Ishikawa (cell line): ENCODE data around the gene TTLL12.

Source experiments
- CEBPB ChIP-seq: IDR thresholded peaks from 2 replicates; pipeline ENCODE4 v1.6.1; 2012
- CREB1 ChIP-seq: IDR thresholded peaks from 2 replicates; pipeline ENCODE4 v1.6.1; 2012; ENCODE audit warnings: low read depth
- EGR1 ChIP-seq: IDR thresholded peaks from 2 replicates; pipeline ENCODE4 v1.6.1; 2012
- EP300 ChIP-seq: IDR thresholded peaks from 2 replicates; pipeline ENCODE4 v1.6.1; 2012; ENCODE audit warnings: borderline replicate concordance
- FOXM1 ChIP-seq: IDR thresholded peaks from 2 replicates; pipeline ENCODE4 v1.6.1; 2012; ENCODE audit warnings: low read depth, borderline replicate concordance
- NFIC ChIP-seq: IDR thresholded peaks from 2 replicates; pipeline ENCODE4 v1.6.1; 2012
- RAD21 ChIP-seq: IDR thresholded peaks from 2 replicates; pipeline ENCODE4 v1.6.1; 2012; ENCODE audit warnings: low read depth
- REST ChIP-seq: IDR thresholded peaks from 2 replicates; pipeline ENCODE4 v1.6.1; 2012; ENCODE audit warnings: low read depth, mild to moderate bottlenecking
- TAF1 ChIP-seq: IDR thresholded peaks from 2 replicates; pipeline ENCODE4 v1.6.1; 2012; ENCODE audit warnings: low read depth, mild to moderate bottlenecking
- TCF12 ChIP-seq: IDR thresholded peaks from 2 replicates; pipeline ENCODE4 v1.6.1; 2012; ENCODE audit warnings: low read depth
- TEAD4 ChIP-seq: IDR thresholded peaks from 2 replicates; pipeline ENCODE4 v1.6.1; 2012
- USF1 ChIP-seq: IDR thresholded peaks from 2 replicates; pipeline ENCODE4 v1.6.1; 2012
- YY1 ChIP-seq: IDR thresholded peaks from 2 replicates; pipeline ENCODE4 v1.6.1; 2012; ENCODE audit warnings: low read depth
- ZBTB7A ChIP-seq: IDR thresholded peaks from 2 replicates; pipeline ENCODE4 v1.6.1; 2012; ENCODE audit warnings: low read depth
- TF ChIP-seq, protein P1 (sequence below): IDR thresholded peaks from 2 replicates; pipeline ENCODE4 v1.6.1; 2012

Gene TTLL12

DNA sequence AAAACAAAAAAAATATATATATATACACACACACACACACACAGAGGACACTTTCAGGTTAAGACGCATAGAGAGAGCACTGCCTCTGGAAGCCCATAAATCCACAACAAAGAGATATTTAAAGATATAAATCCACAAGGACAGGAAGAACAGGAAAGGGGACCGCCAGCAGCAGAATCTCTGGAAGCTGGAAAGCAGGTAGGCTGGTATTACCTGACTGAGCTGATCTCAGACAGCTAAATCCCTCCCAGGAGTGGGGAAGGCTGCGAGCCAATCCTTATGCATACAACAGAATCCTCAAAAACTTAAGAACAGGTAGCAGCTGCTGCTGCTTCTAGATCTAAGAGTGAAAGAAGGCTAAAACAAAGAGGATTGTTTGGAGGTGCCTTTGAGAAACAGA is 42.0 kb downstream of the TTLL12 start:
- no peak for TF ChIP-seq NFIC
- no peak for TF ChIP-seq ZBTB7A
- TF ChIP-seq RAD21, result no peak
- TF ChIP-seq CEBPB, result no peak
- TF ChIP-seq, protein P1, sequence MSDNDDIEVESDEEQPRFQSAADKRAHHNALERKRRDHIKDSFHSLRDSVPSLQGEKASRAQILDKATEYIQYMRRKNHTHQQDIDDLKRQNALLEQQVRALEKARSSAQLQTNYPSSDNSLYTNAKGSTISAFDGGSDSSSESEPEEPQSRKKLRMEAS, result no peak
- TF ChIP-seq FOXM1, result no peak
- TF ChIP-seq CREB1, result no peak
- TF ChIP-seq USF1, result no peak
- TF ChIP-seq REST, result no peak
- no peak for TF ChIP-seq EP300
- TF ChIP-seq TEAD4, result no peak
- TF ChIP-seq EGR1, result no peak
- no peak for TF ChIP-seq YY1
- no peak for TF ChIP-seq TCF12
- no peak for TF ChIP-seq TAF1

DNA sequence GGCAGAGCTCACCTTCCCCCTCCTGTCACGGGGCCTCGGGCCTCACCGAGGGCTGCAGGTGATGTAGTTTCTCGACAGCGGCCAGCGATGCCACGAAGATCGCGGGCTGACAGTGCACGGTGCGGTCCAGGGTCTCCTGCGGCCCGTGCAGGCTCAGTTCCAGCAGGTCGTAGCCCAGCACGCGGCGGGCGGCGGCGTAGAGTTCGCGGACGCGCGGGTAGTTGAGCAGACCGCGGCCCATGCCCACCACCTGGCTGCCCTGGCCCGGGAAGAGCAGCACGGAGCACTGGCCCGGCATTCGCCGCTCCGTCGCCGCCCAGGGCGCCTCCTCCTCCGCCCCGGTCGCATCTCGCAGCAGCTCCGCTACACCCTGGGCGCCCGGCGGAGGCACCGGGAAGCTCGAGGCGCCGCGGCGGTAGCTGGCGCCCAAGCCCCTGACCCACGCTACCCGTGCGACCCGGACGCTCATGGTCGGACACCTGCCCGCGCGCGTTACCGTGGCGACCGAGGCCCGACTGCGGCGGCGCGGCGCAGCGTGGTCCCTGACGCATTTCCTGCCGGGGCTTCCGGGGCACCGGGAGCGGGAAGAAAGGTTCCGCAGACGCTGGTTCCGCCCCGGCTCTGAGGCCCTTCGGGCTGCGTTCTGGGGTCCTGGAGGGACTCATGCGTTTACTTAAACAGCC is 43.9 kb downstream of the TTLL12 start, which contains the start of gene MCAT:
MCAT (minus strand) TSS at position 519 of the 683 bp plus-strand sequence; CDS start at position 469, 50 bp downstream.
- TF ChIP-seq, protein P1, result peak; percentile 63; the same call in 1 of the 2 replicates
- 0 out of 2 replicates have a peak, but pooled peaks have one; percentile 19 for TF ChIP-seq TEAD4
- TF ChIP-seq EGR1, result no peak
- no peak for TF ChIP-seq RAD21
- peak; percentile 93 for TF ChIP-seq TAF1
- no peak for TF ChIP-seq CEBPB
- 0 out of 2 replicates have a peak, but pooled peaks have one; percentile 29 for TF ChIP-seq CREB1
- peak; percentile 92 for TF ChIP-seq ZBTB7A
- TF ChIP-seq EP300, result 0 out of 2 replicates have a peak, but pooled peaks have one; percentile 41
- TF ChIP-seq FOXM1, result no peak
- 0 out of 2 replicates have a peak, but pooled peaks have one; percentile 10 for TF ChIP-seq NFIC
- TF ChIP-seq TCF12, result peak; percentile 75; the same call in 1 of the 2 replicates
- TF ChIP-seq USF1, result peak; percentile 69
- peak; percentile 65 for TF ChIP-seq YY1
- TF ChIP-seq REST, result no peak

GRCh38 chr22:43136801-43137200 is 50.1 kb downstream of the TTLL12 start:
- no peak for TF ChIP-seq FOXM1
- no peak for TF ChIP-seq USF1
- no peak for TF ChIP-seq RAD21
- no peak for TF ChIP-seq YY1
- TF ChIP-seq TCF12, result no peak
- no peak for TF ChIP-seq ZBTB7A
- no peak for TF ChIP-seq CREB1
- TF ChIP-seq EP300, result no peak
- TF ChIP-seq REST, result no peak
- TF ChIP-seq EGR1, result no peak
- TF ChIP-seq, protein P1, result no peak
- TF ChIP-seq NFIC, result no peak
